H9 (cell line): ENCODE results near the gene ZSWIM4. TPM values are rescaled to one million over a fixed set of nuclear protein-coding genes. Genes with fewer than 3 reads are reported as not detected.

Experiments
- DNase-seq: peaks from one replicate; pipeline ENCODE4 v3.0.0-alpha.2; 2017
- H2AFZ ChIP-seq: one replicate; pipeline ENCODE4 v1.6.1; 2013; ENCODE audit warnings: mild to moderate bottlenecking, low read length, control low read depth, moderate library complexity
- H2AK5ac ChIP-seq: 2 replicates; pipeline ENCODE4 v1.6.1; 2013; ENCODE audit warnings: low read length, control low read depth, mixed read lengths; ENCODE audit not compliant: insufficient read length
- H2BK120ac ChIP-seq: one replicate; pipeline ENCODE4 v1.6.1; 2013; ENCODE audit warnings: low read depth, mild to moderate bottlenecking, low read length, control low read depth, inconsistent platforms; ENCODE audit not compliant: poor library complexity, severe bottlenecking
- H2BK12ac ChIP-seq: 2 replicates; pipeline ENCODE4 v1.6.1; 2013; ENCODE audit warnings: low read length, control low read depth, mixed read lengths, low read depth; ENCODE audit not compliant: insufficient read length
- H2BK15ac ChIP-seq: 2 replicates; pipeline ENCODE4 v1.6.1; 2013; ENCODE audit warnings: low read depth, low read length, control low read depth
- H2BK20ac ChIP-seq: one replicate; pipeline ENCODE4 v1.6.1; 2013; ENCODE audit warnings: low read depth, mild to moderate bottlenecking, low read length, control low read depth, inconsistent platforms; ENCODE audit not compliant: poor library complexity, severe bottlenecking
- H2BK5ac ChIP-seq: 2 replicates; pipeline ENCODE4 v1.6.1; 2013; ENCODE audit warnings: low read length, control low read depth, mixed read lengths; ENCODE audit not compliant: insufficient read length
- H3K14ac ChIP-seq: 2 replicates; pipeline ENCODE4 v1.6.1; 2013; ENCODE audit warnings: low read length, control low read depth; ENCODE audit not compliant: insufficient read depth
- H3K18ac ChIP-seq: 2 replicates; pipeline ENCODE4 v1.6.1; 2013; ENCODE audit warnings: low read depth, mild to moderate bottlenecking, mixed read lengths, low read length, control low read depth; ENCODE audit not compliant: insufficient read length
- H3K23ac ChIP-seq: 2 replicates; pipeline ENCODE4 v1.6.1; 2013; ENCODE audit warnings: low read length, control low read depth, mixed read lengths, low read depth; ENCODE audit not compliant: insufficient read length
- H3K23me2 ChIP-seq: 2 replicates; pipeline ENCODE4 v1.6.1; 2013; ENCODE audit warnings: low read depth, mild to moderate bottlenecking, mixed read lengths, low read length, control low read depth; ENCODE audit not compliant: insufficient read length, poor library complexity, severe bottlenecking
- H3K27ac ChIP-seq: 2 replicates; pipeline ENCODE4 v1.5.1; 2013; ENCODE audit warnings: low read length, control low read depth, mixed read lengths, low read depth; ENCODE audit not compliant: insufficient read length
- H3K27me3 ChIP-seq: 2 replicates; pipeline ENCODE4 v1.6.1; 2013; ENCODE audit warnings: low read length, control low read depth, inconsistent platforms; ENCODE audit not compliant: insufficient read depth
- H3K4ac ChIP-seq: 2 replicates; pipeline ENCODE4 v1.6.1; 2013; ENCODE audit warnings: low read depth, mild to moderate bottlenecking, control low read depth, inconsistent platforms, low read length, moderate library complexity
- H3K4me1 ChIP-seq: 2 replicates; pipeline ENCODE4 v1.6.1; 2013; ENCODE audit warnings: low read length, control low read depth, inconsistent platforms; ENCODE audit not compliant: insufficient read depth
- H3K4me2 ChIP-seq: 2 replicates; pipeline ENCODE4 v1.6.1; 2013; ENCODE audit warnings: low read length, control low read depth, mixed read lengths; ENCODE audit not compliant: insufficient read length, insufficient read depth
- H3K56ac ChIP-seq: 2 replicates; pipeline ENCODE4 v1.6.1; 2013; ENCODE audit warnings: low read depth, mild to moderate bottlenecking, mixed read lengths, low read length, control low read depth; ENCODE audit not compliant: insufficient read length
- H3K79me1 ChIP-seq: 2 replicates; pipeline ENCODE4 v1.6.1; 2013; ENCODE audit warnings: low read depth, mild to moderate bottlenecking, moderate library complexity, low read length, control low read depth, inconsistent platforms; ENCODE audit not compliant: insufficient read depth, poor library complexity, severe bottlenecking
- H3K79me2 ChIP-seq: 2 replicates; pipeline ENCODE4 v1.6.1; 2013; ENCODE audit warnings: low read length, control low read depth, inconsistent platforms; ENCODE audit not compliant: insufficient read depth
- H3K9ac ChIP-seq: 2 replicates; pipeline ENCODE4 v1.6.1; 2013; ENCODE audit warnings: low read length, control low read depth, mixed read lengths; ENCODE audit not compliant: insufficient read length; ENCODE audit errors: extremely low read depth
- H3K9me3 ChIP-seq: one replicate; pipeline ENCODE4 v1.6.1; 2013; ENCODE audit warnings: low read depth, low read length, inconsistent platforms; ENCODE audit not compliant: control insufficient read depth
- H3T11ph ChIP-seq: one replicate; pipeline ENCODE4 v1.6.1; 2013; ENCODE audit warnings: mild to moderate bottlenecking, low read length, control low read depth, inconsistent platforms
- H4K20me1 ChIP-seq: one replicate; pipeline ENCODE4 v1.6.1; 2013; ENCODE audit not compliant: control insufficient read depth, insufficient read length, insufficient read depth
- H4K5ac ChIP-seq: 2 replicates; pipeline ENCODE4 v1.6.1; 2013; ENCODE audit warnings: low read depth, mild to moderate bottlenecking, mixed read lengths, low read length, control low read depth; ENCODE audit not compliant: insufficient read length
- H4K8ac ChIP-seq: replicated peaks from 2 replicates; pipeline ENCODE4 v1.6.1; 2013; ENCODE audit warnings: low read length, control low read depth, mixed read lengths, low read depth; ENCODE audit not compliant: insufficient read length
- H4K91ac ChIP-seq: 2 replicates; pipeline ENCODE4 v1.6.1; 2013; ENCODE audit warnings: low read depth, mild to moderate bottlenecking, moderate library complexity, mixed read lengths, low read length, control low read depth; ENCODE audit not compliant: insufficient read length
- H3K27ac Mint-ChIP-seq, 3 experiments: 2 replicates in 2 of 3; 3 replicates in 1 of 3; pipeline ENCODE4 v1.8.0; 2020 to 2021; ENCODE audit warnings: mixed read lengths in 3 of 3, mild to moderate bottlenecking in 1 of 3, moderate library complexity in 1 of 3
- H3K27me3 Mint-ChIP-seq: 2 replicates; pipeline ENCODE4 v1.8.0; 2021; ENCODE audit warnings: low read depth, mild to moderate bottlenecking, moderate library complexity, mixed read lengths
- H3K36me3 Mint-ChIP-seq, 3 experiments: 2 replicates in 2 of 3; 3 replicates in 1 of 3; pipeline ENCODE4 v1.8.0; 2020 to 2021; ENCODE audit warnings: low read depth in 3 of 3, mixed read lengths in 3 of 3; ENCODE audit not compliant: insufficient read depth in 1 of 3
- H3K4me1 Mint-ChIP-seq, 2 experiments: 2 replicates each; pipeline ENCODE4 v1.8.0; 2020; ENCODE audit warnings: mixed read lengths in 2 of 2
- H3K4me3 Mint-ChIP-seq, 2 experiments: 2 replicates in 1 of 2; 3 replicates in 1 of 2; pipeline ENCODE4 v1.8.0; 2020 to 2021; ENCODE audit warnings: mild to moderate bottlenecking in 2 of 2, mixed read lengths in 2 of 2, moderate library complexity in 1 of 2
- H3K9me3 Mint-ChIP-seq, 2 experiments: 2 replicates in 1 of 2; 3 replicates in 1 of 2; pipeline ENCODE4 v1.8.0; 2020; ENCODE audit warnings: mild to moderate bottlenecking in 2 of 2, mixed read lengths in 2 of 2, moderate library complexity in 1 of 2
- CTCF ChIP-seq: fragments of 200-600 bp; sonication (generic); conservative IDR thresholded peaks from 3 replicates; pipeline ENCODE4 v1.8.0; 2021; ENCODE audit warnings: antibody characterized with exemption, mild to moderate bottlenecking
- WGBS: extraction: QIAGEN DNeasy Blood & Tissue Kit; methylation state at CpG from one replicate; pipeline ENCODE4 v1.1.7; 2013; ENCODE audit warnings: missing lambda C conversion rate, low lambda C conversion rate, mixed read lengths; ENCODE audit not compliant: insufficient read length; ENCODE audit errors: extremely low coverage; 5-methylcytosine and 5-hydroxymethylcytosine counted together
- total RNA-seq: library from RNA; stranded (reverse); gene quantifications from 2 replicates; pipeline ENCODE4 v1.2.1, GENCODE V29; 2021

The ZSWIM4 gene
- total RNA-seq, 1 experiment from 2014 or later: 50.7 TPM

GRCh38 chr19:13840305-13841085 is 45.3 kb downstream of the ZSWIM4 start:
- H4K91ac ChIP-seq: no peak overlapping the region
- no peak overlapping the region for H2AK5ac ChIP-seq
- H3K27ac Mint-ChIP-seq: peak overlapping the region in 1 of 3 experiments; percentile 88; a peak in 2 of 7 replicates
- peak; percentile 28 for DNase-seq
- no peak overlapping the region for H2AFZ ChIP-seq
- peaks cover 8% of the 10 kb centered on the region for H3K23me2 ChIP-seq
- no peak overlapping the region for H2BK120ac ChIP-seq
- H3K4ac ChIP-seq: no peak overlapping the region
- no peaks in the 10 kb centered on the region; a peak in 1 of 5 replicates for H3K9me3 Mint-ChIP-seq
- no peaks in the 10 kb centered on the region for H3K79me1 ChIP-seq
- H3K9me3 ChIP-seq: no peaks in the 10 kb centered on the region
- H3K79me2 ChIP-seq: no peaks in the 10 kb centered on the region; the same call in 1 of the 2 replicates
- H3K18ac ChIP-seq: no peak overlapping the region
- H4K20me1 ChIP-seq: no peaks in the 10 kb centered on the region
- no peaks in the 10 kb centered on the region; the same call in 1 of the 2 replicates for H3K4me1 ChIP-seq
- H3K36me3 Mint-ChIP-seq: no peaks in the 10 kb centered on the region
- no peak overlapping the region for H3K9ac ChIP-seq
- TF ChIP-seq CTCF: no peak
- no peak overlapping the region for H2BK20ac ChIP-seq
- H4K8ac ChIP-seq: no peak overlapping the region
- WGBS: no CpG with 5 or more reads among the region's 23 CpGs
- H2BK15ac ChIP-seq: no peak overlapping the region
- no peak overlapping the region for H3T11ph ChIP-seq
- H3K14ac ChIP-seq: no peak overlapping the region; the same call in 1 of the 2 replicates
- no peaks in the 10 kb centered on the region for H3K27me3 Mint-ChIP-seq
- H3K23ac ChIP-seq: no peak overlapping the region
- H3K4me2 ChIP-seq: no peak overlapping the region
- H3K4me1 Mint-ChIP-seq: peaks cover 17 to 37% of the 10 kb centered on the region in 2 experiments
- H3K56ac ChIP-seq: no peak overlapping the region
- no peak overlapping the region for H3K27ac ChIP-seq
- H4K5ac ChIP-seq: no peak overlapping the region
- no peak overlapping the region for H2BK5ac ChIP-seq
- no peak overlapping the region for H2BK12ac ChIP-seq
- peak overlapping the region in 1 of 2 experiments; percentile 21; a peak in 2 of 5 replicates for H3K4me3 Mint-ChIP-seq
- H3K27me3 ChIP-seq: no peaks in the 10 kb centered on the region
